CD4-positive, alpha-beta T cell (primary cell): ENCODE measurements around the gene ISOC2. TPM values are rescaled to one million over a fixed set of nuclear protein-coding genes. Genes with fewer than 3 reads are reported as not detected.

Experiments used
- ATAC-seq: fragments of 200-7000 bp; cut with Tn5 transposase; one replicate; pipeline ENCODE4 v1.10.0; 2022; ENCODE audit warnings: mild to moderate bottlenecking; ENCODE audit not compliant: poor library complexity
- CTCF ChIA-PET: fragments of 350-600 bp; sonication (Branson Sonifier 250); formaldehyde crosslinking; loops from one replicate; lab custom pipeline; 2021; ENCODE audit warnings: antibody characterized with exemption, inconsistent platforms; lab: Charles Lee
- POLR2A ChIA-PET: fragments of 350-600 bp; sonication (Branson Sonifier 250); formaldehyde crosslinking; loops from one replicate; lab custom pipeline; 2021; ENCODE audit warnings: antibody characterized with exemption, inconsistent platforms; lab: Charles Lee
- DNase-seq, 14 experiments: peaks; one replicate each; pipeline ENCODE4 v3.0.0-alpha.2; 2013 to 2020; ENCODE audit warnings: mixed read lengths in 2 of 14
- H3K27ac ChIP-seq, 2 donors: one replicate each; pipeline versions ENCODE4 v1.5.1 to v1.7.0; 2013; ENCODE audit warnings: low read length in 2 of 2, low read depth in 1 of 2, mild to moderate bottlenecking in 1 of 2
- H3K27me3 ChIP-seq, 2 experiments: 1 replicate in 1 of 2; 2 replicates in 1 of 2; pipeline versions ENCODE4 v1.6.1 to v1.7.0; 2013; ENCODE audit warnings: low read length in 2 of 2, control low read depth in 1 of 2, mild to moderate bottlenecking in 1 of 2, moderate library complexity in 1 of 2; ENCODE audit not compliant: insufficient read depth in 2 of 2, control insufficient read depth in 1 of 2
- H3K36me3 ChIP-seq: one replicate; pipeline ENCODE4 v1.6.1; 2013; ENCODE audit warnings: low read length, control low read depth; ENCODE audit not compliant: insufficient read depth
- H3K4me1 ChIP-seq: one replicate; pipeline ENCODE4 v1.6.1; 2013; ENCODE audit warnings: low read length, control low read depth; ENCODE audit not compliant: insufficient read depth
- H3K4me3 ChIP-seq: one replicate; pipeline ENCODE4 v1.5.1; 2013; ENCODE audit warnings: mild to moderate bottlenecking, low read length, moderate library complexity
- H3K9me3 ChIP-seq, 2 experiments: 1 replicate in 1 of 2; 2 replicates in 1 of 2; pipeline versions ENCODE4 v1.6.1 to v1.7.0; 2013; ENCODE audit warnings: low read length in 2 of 2, mild to moderate bottlenecking in 2 of 2, control low read depth in 1 of 2, moderate library complexity in 1 of 2; ENCODE audit not compliant: control insufficient read depth in 1 of 2, insufficient read depth in 1 of 2
- H3K27ac Mint-ChIP-seq: one replicate; pipeline ENCODE4 v1.8.0; 2020; ENCODE audit warnings: mixed read lengths
- H3K27me3 Mint-ChIP-seq: one replicate; pipeline ENCODE4 v1.8.0; 2021; ENCODE audit warnings: mixed read lengths
- H3K36me3 Mint-ChIP-seq: one replicate; pipeline ENCODE4 v1.8.0; 2021; ENCODE audit warnings: low read depth, mixed read lengths
- H3K4me1 Mint-ChIP-seq: one replicate; pipeline ENCODE4 v1.8.0; 2021; ENCODE audit warnings: low read depth, mixed read lengths
- H3K4me3 Mint-ChIP-seq: one replicate; pipeline ENCODE4 v1.8.0; 2020; ENCODE audit warnings: mild to moderate bottlenecking, mixed read lengths
- H3K9me3 Mint-ChIP-seq: one replicate; pipeline ENCODE4 v1.8.0; 2020; ENCODE audit warnings: mixed read lengths
- intact Hi-C, 2 experiments: fragments of 100-400 bp; cut with DNase I in 1 of 2; cut with micrococcal nuclease in 1 of 2; formaldehyde crosslinking; loops; one replicate each; pipeline versions ENCODE4 v1.15.1 to v1.9.0; 2023 to 2025; cut with DNase I, micrococcal nuclease
- total RNA-seq, 174 experiments: library from RNA in 2 of 174; stranded (reverse) in 2 of 174; gene quantifications; one replicate each; pipeline ENCODE4 v1.2.3 and lab custom pipeline; 2021 to 2026
- TF ChIP-seq, protein P1 (sequence below): fragments of 200-600 bp; IDR thresholded peaks from one replicate; pipeline ENCODE4 v1.8.0; 2022; ENCODE audit warnings: antibody characterized with exemption, mild to moderate bottlenecking

ISOC2 gene
- total RNA-seq, 2 experiments from 2014 or later, result 1.5 to 2.2 TPM

DNA sequence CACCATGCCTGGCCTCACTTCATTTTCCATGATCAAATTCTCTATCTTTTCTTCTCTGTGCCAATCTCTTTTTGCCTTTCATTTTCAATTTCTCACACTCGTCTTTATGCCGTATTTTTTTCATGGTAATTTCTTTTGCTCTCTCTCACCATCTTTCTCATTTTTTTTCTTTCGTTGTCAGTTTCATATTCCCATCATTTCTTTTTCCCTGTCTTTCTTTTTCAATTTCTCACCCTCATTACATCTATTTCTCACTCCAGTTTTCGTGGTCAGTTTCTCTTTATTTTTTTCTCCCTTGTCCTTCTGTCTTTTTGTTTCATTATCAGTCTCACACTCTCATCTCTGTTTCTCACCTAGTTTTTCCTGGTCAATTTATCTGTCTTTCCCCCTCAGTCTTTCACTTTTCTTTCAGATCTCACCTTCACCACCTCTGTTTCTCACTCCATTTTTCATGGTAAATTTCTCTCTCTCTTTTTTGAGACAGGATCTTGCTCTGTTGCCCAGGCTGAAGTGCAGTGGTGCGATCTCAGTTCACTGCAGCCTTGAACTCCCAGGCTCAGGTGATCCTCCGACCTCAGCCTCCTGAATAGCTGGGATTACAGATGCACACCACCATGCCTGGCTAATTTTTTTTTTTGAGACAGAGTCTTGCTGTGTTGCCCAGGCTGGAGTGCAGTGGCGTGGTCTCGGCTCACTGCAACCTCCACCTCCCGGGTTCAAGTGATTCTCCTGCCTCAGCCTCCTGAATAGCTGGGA lies 40.9 kb upstream of the ISOC2 start:
- H3K9me3 ChIP-seq, result no peaks in the 10 kb centered on the region
- CTCF ChIA-PET, result no interaction called here
- Mint-ChIP-seq H3K36me3 (no peaks in the 10 kb centered on the region), H3K4me1 (peaks cover 12% of the 10 kb centered on the region), H3K27ac (no peak overlapping the region), H3K9me3 (no peaks in the 10 kb centered on the region), H3K4me3 (no peak overlapping the region), H3K27me3 (no peaks in the 10 kb centered on the region)
- TF ChIP-seq, protein P1, sequence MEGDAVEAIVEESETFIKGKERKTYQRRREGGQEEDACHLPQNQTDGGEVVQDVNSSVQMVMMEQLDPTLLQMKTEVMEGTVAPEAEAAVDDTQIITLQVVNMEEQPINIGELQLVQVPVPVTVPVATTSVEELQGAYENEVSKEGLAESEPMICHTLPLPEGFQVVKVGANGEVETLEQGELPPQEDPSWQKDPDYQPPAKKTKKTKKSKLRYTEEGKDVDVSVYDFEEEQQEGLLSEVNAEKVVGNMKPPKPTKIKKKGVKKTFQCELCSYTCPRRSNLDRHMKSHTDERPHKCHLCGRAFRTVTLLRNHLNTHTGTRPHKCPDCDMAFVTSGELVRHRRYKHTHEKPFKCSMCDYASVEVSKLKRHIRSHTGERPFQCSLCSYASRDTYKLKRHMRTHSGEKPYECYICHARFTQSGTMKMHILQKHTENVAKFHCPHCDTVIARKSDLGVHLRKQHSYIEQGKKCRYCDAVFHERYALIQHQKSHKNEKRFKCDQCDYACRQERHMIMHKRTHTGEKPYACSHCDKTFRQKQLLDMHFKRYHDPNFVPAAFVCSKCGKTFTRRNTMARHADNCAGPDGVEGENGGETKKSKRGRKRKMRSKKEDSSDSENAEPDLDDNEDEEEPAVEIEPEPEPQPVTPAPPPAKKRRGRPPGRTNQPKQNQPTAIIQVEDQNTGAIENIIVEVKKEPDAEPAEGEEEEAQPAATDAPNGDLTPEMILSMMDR, result no peak
- peaks cover 13% of the 10 kb centered on the region for H3K4me1 ChIP-seq
- no peak overlapping the region for H3K27ac ChIP-seq
- POLR2A ChIA-PET, result no interaction called here
- ATAC-seq (no peak), DNase-seq (no peak)
- intact Hi-C loops, result loop anchor here (5.0 to 10.0 kb wide), 4 partner anchors 198 to 848 kb away; no protein-coding TSS in a partner anchor
- no peaks in the 10 kb centered on the region for H3K27me3 ChIP-seq
- H3K36me3 ChIP-seq, result no peaks in the 10 kb centered on the region
- H3K4me3 ChIP-seq, result no peak overlapping the region

DNA sequence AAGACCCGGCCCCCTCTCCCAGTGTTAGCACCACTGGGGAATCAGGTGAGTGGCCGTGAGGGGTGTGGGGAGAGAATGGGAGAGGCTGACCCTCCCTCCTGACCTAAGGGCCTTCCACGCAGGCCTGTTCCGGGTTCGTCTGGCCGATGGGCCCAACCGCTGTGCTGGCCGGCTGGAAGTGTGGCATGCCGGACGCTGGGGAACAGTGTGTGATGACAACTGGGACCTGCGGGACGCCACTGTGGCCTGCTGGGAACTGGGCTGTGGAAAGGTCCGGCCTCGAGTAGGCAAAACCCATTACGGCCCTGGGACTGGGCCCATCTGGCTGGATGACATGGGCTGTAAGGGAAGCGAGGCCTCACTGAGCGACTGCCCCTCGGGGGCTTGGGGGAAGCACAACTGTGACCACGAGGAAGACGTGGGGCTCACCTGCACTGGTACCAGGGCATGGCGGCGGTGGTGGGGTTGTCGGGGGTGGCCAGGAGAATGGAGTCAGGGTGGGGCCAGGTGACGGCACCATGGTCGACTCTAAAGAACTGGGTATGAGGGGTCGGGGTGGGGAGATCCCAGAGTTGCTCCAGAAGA lies 39.0 kb upstream of the ISOC2 start:
- intact Hi-C loops, result loop anchor here (5.0 to 10.0 kb wide), 4 partner anchors 196 to 846 kb away; no protein-coding TSS in a partner anchor
- Mint-ChIP-seq H3K27me3 (no peaks in the 10 kb centered on the region), H3K4me3 (no peak overlapping the region), H3K4me1 (peaks cover 12% of the 10 kb centered on the region), H3K9me3 (no peaks in the 10 kb centered on the region), H3K36me3 (no peaks in the 10 kb centered on the region), H3K27ac (no peak overlapping the region)
- TF ChIP-seq, protein P1, result no peak
- DNase-seq, result peak in 1 of 14 experiments; percentile 22
- Histone ChIP-seq H3K27ac (no peak overlapping the region), H3K27me3 (no peaks in the 10 kb centered on the region), H3K36me3 (no peaks in the 10 kb centered on the region), H3K4me3 (no peak overlapping the region), H3K4me1 (peaks cover 13% of the 10 kb centered on the region), H3K9me3 (no peaks in the 10 kb centered on the region)
- ChIA-PET POLR2A (no interaction called here), CTCF (no interaction called here)
- no peak for ATAC-seq

DNA sequence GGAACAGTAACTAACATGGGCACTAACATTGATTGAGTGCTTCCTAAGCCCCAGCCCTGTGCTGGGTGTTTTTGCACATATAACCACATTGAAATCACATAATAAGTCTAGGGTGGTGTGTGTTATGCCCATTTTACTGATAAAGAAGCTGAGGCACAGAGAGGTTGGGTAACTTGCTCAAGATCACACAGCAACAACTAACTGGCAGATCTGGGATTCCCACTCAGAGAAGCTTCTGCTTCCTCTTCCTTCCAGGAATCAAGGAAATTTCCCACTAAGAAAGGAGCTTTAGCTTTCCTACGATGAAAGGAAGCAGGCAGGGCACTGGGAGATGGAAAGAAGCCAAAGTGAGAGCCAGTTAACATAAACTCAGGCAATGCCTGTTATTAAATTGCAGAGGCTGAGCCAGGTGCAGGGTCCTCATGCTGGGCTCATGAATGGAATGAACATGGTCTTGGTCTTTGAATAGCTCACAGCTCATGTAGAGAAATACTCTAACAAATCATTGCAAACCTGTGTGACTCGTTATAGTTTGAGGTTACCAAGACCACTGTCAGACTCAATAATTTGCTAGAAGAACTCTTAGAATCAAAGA lies 36.9 kb upstream of the ISOC2 start:
- H3K9me3 ChIP-seq, result no peaks in the 10 kb centered on the region
- H3K27me3 ChIP-seq, result no peaks in the 10 kb centered on the region
- Mint-ChIP-seq H3K4me3 (no peak overlapping the region), H3K36me3 (no peaks in the 10 kb centered on the region), H3K4me1 (peaks cover 3% of the 10 kb centered on the region), H3K9me3 (no peaks in the 10 kb centered on the region), H3K27ac (no peak overlapping the region), H3K27me3 (no peaks in the 10 kb centered on the region)
- ATAC-seq, result no peak
- intact Hi-C loops, result no loop called here
- peaks cover 8% of the 10 kb centered on the region for H3K4me1 ChIP-seq
- no peaks in the 10 kb centered on the region for H3K36me3 ChIP-seq
- no peak overlapping the region for H3K4me3 ChIP-seq
- POLR2A ChIA-PET, result interaction anchor here (0.6 kb wide), 1 partner anchor 90 kb away, joined by 4 read pairs; no protein-coding TSS in a partner anchor
- DNase-seq, result no peak
- TF ChIP-seq, protein P1, result no peak
- CTCF ChIA-PET, result interaction anchor here (0.8 kb wide), 1 partner anchor 30 kb away, joined by 5 read pairs; no protein-coding TSS in a partner anchor
- H3K27ac ChIP-seq, result no peak overlapping the region
